Chondrocyte (in vitro differentiated cells): ENCODE data around the gene FHIT. TPM values are rescaled to one million over a fixed set of nuclear protein-coding genes. Genes with fewer than 3 reads are reported as not detected.

Experiments used
- DNase-seq: peaks from one replicate; pipeline ENCODE4 v3.0.0; 2021; ENCODE audit warnings: mixed read lengths, low spot score
- H3K27ac Mint-ChIP-seq: one replicate; pipeline ENCODE4 v1.8.0; 2021; ENCODE audit warnings: mild to moderate bottlenecking, moderate library complexity, mixed read lengths; ENCODE audit not compliant: unreplicated experiment
- H3K27me3 Mint-ChIP-seq: 2 replicates; pipeline ENCODE4 v1.8.0; 2021; ENCODE audit warnings: low read depth, mixed read lengths
- H3K36me3 Mint-ChIP-seq: 2 replicates; pipeline ENCODE4 v1.8.0; 2021; ENCODE audit warnings: low read depth, mixed read lengths
- H3K4me1 Mint-ChIP-seq: 2 replicates; pipeline ENCODE4 v1.8.0; 2021; ENCODE audit warnings: low read depth, mild to moderate bottlenecking, mixed read lengths
- H3K4me3 Mint-ChIP-seq: one replicate; pipeline ENCODE4 v1.8.0; 2021; ENCODE audit warnings: mild to moderate bottlenecking, moderate library complexity, mixed read lengths; ENCODE audit not compliant: unreplicated experiment
- H3K9me3 Mint-ChIP-seq: 2 replicates; pipeline ENCODE4 v1.8.0; 2021; ENCODE audit warnings: low read depth, mixed read lengths
- total RNA-seq: library from RNA; stranded (reverse); gene quantifications from 3 replicates; pipeline ENCODE4 v1.2.1, GENCODE V29; 2021
- TF ChIP-seq, protein P1 (sequence below): fragments of 200-600 bp; sonication (generic); IDR thresholded peaks from 2 replicates; pipeline ENCODE4 v1.5.0; 2021; ENCODE audit warnings: antibody characterized with exemption, mild to moderate bottlenecking, moderate library complexity

The FHIT gene
- total RNA-seq, 1 donor from 2014 or later, result 3.8 TPM

- no peak for DNase-seq
- Mint-ChIP-seq H3K4me3 (no peak overlapping the region), H3K4me1 (no peaks in the 10 kb centered on the region), H3K9me3 (peaks cover 20% of the 10 kb centered on the region), H3K27me3 (no peaks in the 10 kb centered on the region), H3K27ac (no peak overlapping the region), H3K36me3 (no peaks in the 10 kb centered on the region)
- TF ChIP-seq, protein P1, sequence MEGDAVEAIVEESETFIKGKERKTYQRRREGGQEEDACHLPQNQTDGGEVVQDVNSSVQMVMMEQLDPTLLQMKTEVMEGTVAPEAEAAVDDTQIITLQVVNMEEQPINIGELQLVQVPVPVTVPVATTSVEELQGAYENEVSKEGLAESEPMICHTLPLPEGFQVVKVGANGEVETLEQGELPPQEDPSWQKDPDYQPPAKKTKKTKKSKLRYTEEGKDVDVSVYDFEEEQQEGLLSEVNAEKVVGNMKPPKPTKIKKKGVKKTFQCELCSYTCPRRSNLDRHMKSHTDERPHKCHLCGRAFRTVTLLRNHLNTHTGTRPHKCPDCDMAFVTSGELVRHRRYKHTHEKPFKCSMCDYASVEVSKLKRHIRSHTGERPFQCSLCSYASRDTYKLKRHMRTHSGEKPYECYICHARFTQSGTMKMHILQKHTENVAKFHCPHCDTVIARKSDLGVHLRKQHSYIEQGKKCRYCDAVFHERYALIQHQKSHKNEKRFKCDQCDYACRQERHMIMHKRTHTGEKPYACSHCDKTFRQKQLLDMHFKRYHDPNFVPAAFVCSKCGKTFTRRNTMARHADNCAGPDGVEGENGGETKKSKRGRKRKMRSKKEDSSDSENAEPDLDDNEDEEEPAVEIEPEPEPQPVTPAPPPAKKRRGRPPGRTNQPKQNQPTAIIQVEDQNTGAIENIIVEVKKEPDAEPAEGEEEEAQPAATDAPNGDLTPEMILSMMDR, result no peak
These were observed 438.8 kb downstream of the FHIT start for GRCh38 chr3:60812502-60812901.

- Mint-ChIP-seq H3K27me3 (no peaks in the 10 kb centered on the region), H3K4me1 (no peaks in the 10 kb centered on the region), H3K27ac (no peak overlapping the region), H3K36me3 (no peaks in the 10 kb centered on the region), H3K4me3 (no peak overlapping the region), H3K9me3 (peaks cover 11% of the 10 kb centered on the region)
- TF ChIP-seq, protein P1, result no peak
- no peak for DNase-seq
These were observed 440.4 kb downstream of the FHIT start for GRCh38 chr3:60810881-60811280.

DNA sequence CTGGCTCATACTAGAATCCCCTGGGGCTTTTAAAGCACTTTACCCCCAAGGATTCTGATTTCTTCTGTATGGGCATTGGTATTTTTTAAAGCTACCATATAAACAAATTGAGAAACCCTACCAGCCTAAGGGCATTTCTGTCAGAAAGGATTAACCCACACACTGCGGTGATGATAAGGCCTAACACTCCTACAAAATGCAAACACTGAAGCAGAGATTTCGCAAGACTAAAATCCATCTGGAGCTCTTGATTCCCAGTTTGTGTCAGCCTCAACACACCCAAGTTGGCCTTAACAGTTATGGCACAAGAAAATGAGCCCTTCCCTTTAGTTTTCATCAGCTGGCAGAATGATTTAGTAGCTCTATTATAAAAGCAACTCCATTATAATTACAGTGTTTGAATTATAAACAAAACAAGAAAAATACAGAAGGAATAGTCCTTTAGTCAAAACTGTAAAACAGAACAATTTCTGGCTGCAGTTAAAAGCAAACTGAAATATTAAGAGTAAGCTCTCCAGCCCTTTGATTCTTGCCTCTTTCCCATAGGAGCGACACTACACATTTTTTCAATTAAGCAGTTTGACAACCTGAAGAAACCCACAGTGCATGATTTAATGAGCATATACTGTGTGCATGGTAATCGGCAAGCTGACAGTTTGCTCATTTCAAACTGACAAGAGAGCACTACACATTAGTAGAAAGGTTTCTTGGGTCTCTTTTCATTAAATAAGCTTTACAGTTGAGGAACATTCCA is 441.2 kb downstream of the FHIT start:
- TF ChIP-seq, protein P1, result no peak
- peaks cover 3% of the 10 kb centered on the region for H3K9me3 Mint-ChIP-seq
- H3K27me3 Mint-ChIP-seq, result no peaks in the 10 kb centered on the region
- no peaks in the 10 kb centered on the region for H3K36me3 Mint-ChIP-seq
- no peak overlapping the region for H3K4me3 Mint-ChIP-seq
- no peak overlapping the region for H3K27ac Mint-ChIP-seq
- no peak for DNase-seq
- no peaks in the 10 kb centered on the region for H3K4me1 Mint-ChIP-seq

DNA sequence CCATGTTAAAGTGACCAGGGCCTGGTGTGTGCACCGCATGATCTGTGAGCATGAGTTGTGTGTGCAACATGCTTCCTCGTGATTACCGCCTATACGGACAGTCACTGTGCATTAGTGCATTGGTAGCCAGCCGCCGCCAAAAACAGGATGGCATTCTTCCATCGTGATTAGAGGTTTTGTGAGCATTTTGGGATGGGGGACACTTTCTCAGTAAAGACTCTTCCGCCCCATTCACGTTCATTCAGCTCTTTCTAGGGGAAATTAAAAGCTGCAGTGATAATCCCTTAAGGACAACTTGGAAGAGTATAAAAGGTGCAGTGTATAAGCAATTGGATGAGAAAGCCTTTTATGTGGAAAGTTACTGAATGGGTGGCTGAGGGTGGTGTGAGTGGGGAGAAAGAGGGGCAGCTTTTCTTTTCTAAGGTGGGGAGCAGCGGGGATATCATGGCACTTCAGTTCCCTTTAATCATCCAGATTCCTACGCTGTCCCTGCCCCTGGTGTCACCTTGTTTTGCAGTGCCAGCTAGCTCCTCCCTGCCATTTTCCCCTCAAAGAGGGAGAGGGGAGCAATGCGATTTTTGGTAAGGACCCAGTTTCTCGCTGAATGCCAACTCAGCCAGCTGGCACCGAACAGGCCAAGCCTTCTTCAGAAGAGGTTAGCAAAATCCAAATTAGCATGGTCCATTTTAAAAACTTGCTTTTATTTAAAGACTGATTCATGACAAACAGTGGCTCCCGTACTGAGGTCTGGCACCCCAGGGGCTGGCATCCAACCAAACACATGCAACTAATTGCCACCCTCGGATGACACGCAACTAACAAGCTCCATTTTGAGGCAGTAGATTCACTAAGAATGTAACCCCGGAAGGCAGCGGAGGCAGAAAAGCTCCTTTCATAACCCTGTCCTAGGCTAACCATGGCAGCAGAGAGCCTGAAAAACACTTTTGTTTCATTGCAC is 447.8 kb downstream of the FHIT start:
- no peak for DNase-seq
- Mint-ChIP-seq H3K27me3 (no peaks in the 10 kb centered on the region), H3K4me3 (no peak overlapping the region), H3K9me3 (no peaks in the 10 kb centered on the region), H3K36me3 (no peaks in the 10 kb centered on the region), H3K27ac (no peak overlapping the region), H3K4me1 (no peaks in the 10 kb centered on the region)
- TF ChIP-seq, protein P1, result no peak

DNA sequence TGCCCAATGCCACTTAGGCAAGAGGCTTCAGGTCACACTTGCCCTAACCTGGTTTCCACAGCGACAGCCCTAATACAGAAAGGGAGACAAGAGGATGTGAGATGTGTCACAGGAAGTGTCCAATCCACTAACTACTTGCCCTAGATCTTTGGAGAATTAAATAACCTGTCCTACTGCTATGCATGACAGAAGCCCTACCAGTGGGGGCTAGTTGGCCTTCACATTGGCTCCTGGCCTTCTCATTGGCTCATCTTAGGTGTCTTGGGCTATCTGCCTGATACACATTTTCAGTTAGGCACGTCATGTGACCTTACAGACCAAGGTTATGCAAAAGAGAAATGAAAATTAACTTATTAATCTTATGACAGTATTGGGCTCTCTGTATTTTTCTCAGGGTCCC is 449.9 kb downstream of the FHIT start:
- no peaks in the 10 kb centered on the region for H3K9me3 Mint-ChIP-seq
- DNase-seq, result no peak
- H3K4me1 Mint-ChIP-seq, result no peaks in the 10 kb centered on the region
- H3K27me3 Mint-ChIP-seq, result no peaks in the 10 kb centered on the region
- no peak overlapping the region for H3K4me3 Mint-ChIP-seq
- TF ChIP-seq, protein P1, result no peak
- no peak overlapping the region for H3K27ac Mint-ChIP-seq
- H3K36me3 Mint-ChIP-seq, result no peaks in the 10 kb centered on the region
